Ovary (tissue), 10 donors: ENCODE measurements around the gene PI4KB. TPM values are rescaled to one million over a fixed set of nuclear protein-coding genes. Genes with fewer than 3 reads are reported as not detected.
A peak's percentile ranks its signal among the peaks of the same experiment; 100 is the strongest.

ENCODE experiments used
- DNase-seq, 5 donors: peaks; one replicate each; pipeline ENCODE4 v3.0.0-alpha.2; 2019 to 2020
- H3K27ac ChIP-seq, 2 donors: fragments of 200-600 bp; one replicate each; pipeline versions ENCODE4 v1.5.1 to v1.8.0; 2019 to 2022
- H3K27me3 ChIP-seq: fragments of 200-600 bp; one replicate; pipeline ENCODE4 v1.8.0; 2022
- H3K36me3 ChIP-seq: fragments of 200-600 bp; sonication (generic); one replicate; pipeline ENCODE4 v1.5.1; 2019
- H3K4me1 ChIP-seq: one replicate; pipeline ENCODE4 v1.8.1; 2013; ENCODE audit warnings: mild to moderate bottlenecking, moderate library complexity; ENCODE audit not compliant: insufficient read depth
- H3K4me3 ChIP-seq: fragments of 200-600 bp; sonication (generic); one replicate; pipeline ENCODE4 v1.5.1; 2017
- H3K9me3 ChIP-seq, 2 donors: fragments of 200-600 bp in 1 of 2; sonication (generic) in 1 of 2; one replicate each; pipeline versions ENCODE4 v1.5.1 to v1.8.1; 2013 to 2019; ENCODE audit warnings: mild to moderate bottlenecking in 1 of 2, moderate library complexity in 1 of 2
- CTCF ChIP-seq, 3 donors: fragments of 450-650 bp in 2 of 3; fragments of 200-600 bp in 1 of 3; IDR thresholded peaks; one replicate each; pipeline versions ENCODE4 v1.5.1 to v1.8.0; 2016 to 2022; ENCODE audit warnings: antibody characterized with exemption in 3 of 3, mild to moderate bottlenecking in 1 of 3
- EP300 ChIP-seq: sonication (generic); formaldehyde crosslinking; IDR thresholded peaks from one replicate; pipeline ENCODE4 v1.6.1; 2017; ENCODE audit warnings: antibody characterized with exemption
- POLR2A ChIP-seq: fragments of 450-650 bp; IDR thresholded peaks from one replicate; pipeline ENCODE4 v1.6.1; 2017; ENCODE audit warnings: antibody characterized with exemption, mild to moderate bottlenecking, moderate library complexity
- WGBS, 3 donors: extraction: QIAGEN DNeasy Blood & Tissue Kit in 1 of 3; methylation state at CpG; one replicate each; pipeline versions ENCODE4 v1.1.5 to v1.1.7; 2013 to 2017; 5-methylcytosine and 5-hydroxymethylcytosine counted together
- intact Hi-C, 4 donors: fragments of 100-400 bp; cut with DNase I; formaldehyde crosslinking; loops; one replicate each; pipeline versions ENCODE4 v1.11.0 to v1.15.1; 2022 to 2023
- long read RNA-seq, 3 donors: library from polyadenylated mRNA in 2 of 3; unstranded in 2 of 3; transcript quantifications; one replicate each; pipeline ENCODE4 v2.0.0 and lab custom pipeline, GENCODE V29; 2021 to 2026
- polyA plus RNA-seq, 2 donors: library from polyadenylated mRNA; stranded (reverse); fragments of 200-250 nt in 1 of 2; fragments of 350-450 nt in 1 of 2; fragmentation: Illumina TruSeq in 1 of 2; extraction: RNeasy Lipid Tissue Mini Kit (QIAGEN cat#74804) in 1 of 2; gene quantifications; one replicate each; pipeline ENCODE4 v1.2.3, GENCODE V29; 2013 to 2014
- total RNA-seq, 7 donors: library from RNA; depleted of rRNA in 2 of 7; stranded (reverse); fragments of >200 nt in 2 of 7; fragmentation: NEBNext Ultra II Directional in 3 of 7; extraction: Animal tissue kit (Norgen Biotek cat#: 25700) in 3 of 7; gene quantifications; one replicate each; pipeline versions ENCODE4 v1.1.0 to v1.2.4, GENCODE V29; 2016 to 2023
- donor health status: DM: no; HTN: no; CAD: no; lungs with moderate emphysema.
- donor health status: DM: no; HTN: no; CAD: no.
- donor health status: Bipolar disorder and iron deficiency.
- donor health status: DM: yes; HTN: yes; CAD: no.
- donor health status: DM: no; HTN: no; CAD: no.
- donor health status: DM: yes; HTN: yes; CAD: no.

The PI4KB gene
- 10 to 100 TPM; 39.8 to 88.9 (median 63.8) TPM for total RNA-seq
- 10 to 100 TPM; 40.4 to 65.1 TPM for polyA plus RNA-seq
- long read RNA-seq, donor 1, transcript PI4KB-203 (11 exons, 3,934 nt), result major isoform, 41 of 465 reads
- long read RNA-seq, donor 1, transcript PI4KB-202 (12 exons, 3,340 nt), result minor isoform, 14 of 465 reads
- long read RNA-seq, donor 1, partial matches to known transcripts, result 355 of 465 reads
- long read RNA-seq, donor 1, other reads (novel, unspliced or antisense), result 50 of 465 reads
- long read RNA-seq, donor 2, partial matches to known transcripts, result 35 of 41 reads
- long read RNA-seq, donor 2, other reads (novel, unspliced or antisense), result 0 of 41 reads
- long read RNA-seq, donor 3, transcript PI4KB-203 (11 exons, 3,934 nt), result major isoform, 21 of 214 reads
- long read RNA-seq, donor 3, transcript PI4KB-202 (12 exons, 3,340 nt), result minor isoform, 13 of 214 reads
- long read RNA-seq, donor 3, partial matches to known transcripts, result 153 of 214 reads
- long read RNA-seq, donor 3, other reads (novel, unspliced or antisense), result 23 of 214 reads

- Histone ChIP-seq H3K4me1 (peaks cover 3% of the 10 kb centered on the region), H3K27me3 (no peaks in the 10 kb centered on the region), H3K4me3 (peak within 1 kb of the TSS; percentile 94), H3K27ac (peak within 1 kb of the TSS; percentile 31 to 89), H3K36me3 (no peaks in the 10 kb centered on the region), H3K9me3 (no peaks in the 10 kb centered on the region)
- 0% methylated on average over 40 of the region's 40 CpGs for WGBS, 3 donors
- DNase-seq, result peak; percentile 87 to 93 (median 88)
- TF ChIP-seq CTCF (IDR thresholded peaks at IDR 0.05) (no peak), POLR2A (peak; percentile 38)
- intact Hi-C loops, result loop anchor here in 1 of 4 donors (10.0 kb wide), 1 partner anchor 133 kb away; the partner anchor contains the start of genes PIP5K1A and VPS72
Measured at GRCh38 chr1:151327223-151327902, at the start of gene PI4KB. PI4KB (minus strand) TSS chr1:151327416; CDS start chr1:151316481, 10,935 bp downstream.

- no peak overlapping the region for H3K27ac ChIP-seq
- H3K27me3 ChIP-seq, result no peaks in the 10 kb centered on the region
- intact Hi-C loops, result no loop called here
- DNase-seq, result peak in 1 of 5 donors; percentile 20
- H3K9me3 ChIP-seq, result no peaks in the 10 kb centered on the region
- H3K4me1 ChIP-seq, result peaks cover 32% of the 10 kb centered on the region
- H3K4me3 ChIP-seq, result no peak overlapping the region
- H3K36me3 ChIP-seq, result no peaks in the 10 kb centered on the region
- TF ChIP-seq EP300, result no peak
- TF ChIP-seq CTCF (IDR thresholded peaks at IDR 0.05), result no peak
- TF ChIP-seq POLR2A, result no peak
- WGBS, 3 donors, result 91 to 94% (median 93%) methylated on average over 14 of the region's 14 CpGs
Measured at GRCh38 chr1:151373196-151373595, 46.0 kb upstream of the PI4KB start.

- Histone ChIP-seq H3K9me3 (no peaks in the 10 kb centered on the region), H3K27ac (peak within 1 kb of the TSS in 1 of 2 donors; percentile 77), H3K4me1 (peaks cover 38% of the 10 kb centered on the region), H3K4me3 (peak within 1 kb of the TSS; percentile 25), H3K36me3 (no peaks in the 10 kb centered on the region), H3K27me3 (no peaks in the 10 kb centered on the region)
- DNase-seq, result peak; percentile 85 to 91 (median 89)
- TF ChIP-seq POLR2A (peak; percentile 58), EP300 (no peak)
- intact Hi-C loops, result no loop called here
- 7 to 12% (median 9%) methylated on average over 11 of the region's 11 CpGs for WGBS, 3 donors
Measured at GRCh38 chr1:151372058-151372934, 45.1 kb upstream of the PI4KB start, which contains the start of gene SELENBP1. SELENBP1 (minus strand) TSS chr1:151372705; CDS start chr1:151372641, 64 bp downstream.

GRCh38 chr1:151371370-151372057 is 44.3 kb upstream of the PI4KB start:
- H3K27me3 ChIP-seq, result no peaks in the 10 kb centered on the region
- intact Hi-C loops, result no loop called here
- no peaks in the 10 kb centered on the region for H3K36me3 ChIP-seq
- peak overlapping the region in 1 of 2 donors; percentile 77 for H3K27ac ChIP-seq
- peaks cover 38% of the 10 kb centered on the region for H3K4me1 ChIP-seq
- H3K9me3 ChIP-seq, result no peaks in the 10 kb centered on the region
- peak; percentile 66 to 84 (median 78) for DNase-seq
- WGBS, 3 donors, result 11 to 15% (median 13%) methylated on average over 9 of the region's 9 CpGs
- peak overlapping the region; percentile 25 for H3K4me3 ChIP-seq
- TF ChIP-seq POLR2A, result no peak
- TF ChIP-seq EP300, result no peak
- no peak for TF ChIP-seq CTCF (IDR thresholded peaks at IDR 0.05)
